SK-N-MC (cell line): ENCODE results near the gene ZNF358.

Experiments used
- EZH2 ChIP-seq: fragments of 200-600 bp; sonication (generic); IDR thresholded peaks from one replicate; pipeline ENCODE4 v1.6.1; 2017; ENCODE audit warnings: antibody characterized with exemption
- POLR2AphosphoS5 ChIP-seq: IDR thresholded peaks from 2 replicates; pipeline ENCODE4 v1.6.1; 2012; ENCODE audit warnings: mild to moderate bottlenecking, low read depth, low read length, borderline replicate concordance

GRCh38 chr19:7482584-7483439 lies 33.1 kb upstream of the ZNF358 start:
- TF ChIP-seq POLR2AphosphoS5 (no peak), EZH2 (no peak)
